Fibroblast of pulmonary artery (primary cell): Measurements from ENCODE around the gene NBEA.

Source experiments
- DNase-seq: peaks from one replicate; pipeline ENCODE4 v3.0.0-alpha.2; 2010; ENCODE audit warnings: low read depth
- H3K4me3 ChIP-seq: replicated peaks from 2 replicates; pipeline ENCODE4 v1.5.1; 2011; ENCODE audit warnings: low read depth, mild to moderate bottlenecking, control low read depth, low read length, moderate library complexity
- TF ChIP-seq, protein P1 (sequence below): IDR thresholded peaks from 2 replicates; pipeline ENCODE4 v1.5.1; 2011; ENCODE audit warnings: mild to moderate bottlenecking, control low read depth, low read length, inconsistent platforms; ENCODE audit errors: missing control alignments

NBEA gene

GRCh38 chr13:35526577-35526976 is 584.5 kb downstream of the NBEA start:
- DNase-seq = no peak
- no peak overlapping the region for H3K4me3 ChIP-seq
- TF ChIP-seq, protein P1, sequence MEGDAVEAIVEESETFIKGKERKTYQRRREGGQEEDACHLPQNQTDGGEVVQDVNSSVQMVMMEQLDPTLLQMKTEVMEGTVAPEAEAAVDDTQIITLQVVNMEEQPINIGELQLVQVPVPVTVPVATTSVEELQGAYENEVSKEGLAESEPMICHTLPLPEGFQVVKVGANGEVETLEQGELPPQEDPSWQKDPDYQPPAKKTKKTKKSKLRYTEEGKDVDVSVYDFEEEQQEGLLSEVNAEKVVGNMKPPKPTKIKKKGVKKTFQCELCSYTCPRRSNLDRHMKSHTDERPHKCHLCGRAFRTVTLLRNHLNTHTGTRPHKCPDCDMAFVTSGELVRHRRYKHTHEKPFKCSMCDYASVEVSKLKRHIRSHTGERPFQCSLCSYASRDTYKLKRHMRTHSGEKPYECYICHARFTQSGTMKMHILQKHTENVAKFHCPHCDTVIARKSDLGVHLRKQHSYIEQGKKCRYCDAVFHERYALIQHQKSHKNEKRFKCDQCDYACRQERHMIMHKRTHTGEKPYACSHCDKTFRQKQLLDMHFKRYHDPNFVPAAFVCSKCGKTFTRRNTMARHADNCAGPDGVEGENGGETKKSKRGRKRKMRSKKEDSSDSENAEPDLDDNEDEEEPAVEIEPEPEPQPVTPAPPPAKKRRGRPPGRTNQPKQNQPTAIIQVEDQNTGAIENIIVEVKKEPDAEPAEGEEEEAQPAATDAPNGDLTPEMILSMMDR = no peak

DNA sequence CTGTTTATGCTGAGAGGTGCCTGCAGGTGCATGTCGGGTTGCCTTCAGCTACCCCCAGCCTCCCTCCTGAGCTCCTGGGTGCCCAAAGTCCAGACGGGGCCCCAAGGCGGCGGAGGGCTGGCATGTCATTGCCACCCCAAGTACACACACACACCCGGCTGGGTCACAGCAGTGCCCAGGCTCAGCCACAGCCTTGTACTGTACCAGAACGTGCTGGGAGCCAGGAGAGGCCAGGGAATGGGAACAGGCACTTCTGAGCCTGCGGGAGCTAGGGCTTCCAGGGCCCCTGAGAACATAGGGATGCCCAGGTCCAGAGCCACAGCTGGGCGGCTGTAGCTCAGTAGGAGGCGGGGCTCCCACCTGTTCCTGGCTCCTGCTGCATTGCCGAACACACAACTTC is 585.4 kb downstream of the NBEA start:
- TF ChIP-seq, protein P1 = no peak
- no peak for DNase-seq
- no peak overlapping the region for H3K4me3 ChIP-seq

GRCh38 chr13:35530147-35530546 is 588.1 kb downstream of the NBEA start:
- TF ChIP-seq, protein P1 = no peak

DNA sequence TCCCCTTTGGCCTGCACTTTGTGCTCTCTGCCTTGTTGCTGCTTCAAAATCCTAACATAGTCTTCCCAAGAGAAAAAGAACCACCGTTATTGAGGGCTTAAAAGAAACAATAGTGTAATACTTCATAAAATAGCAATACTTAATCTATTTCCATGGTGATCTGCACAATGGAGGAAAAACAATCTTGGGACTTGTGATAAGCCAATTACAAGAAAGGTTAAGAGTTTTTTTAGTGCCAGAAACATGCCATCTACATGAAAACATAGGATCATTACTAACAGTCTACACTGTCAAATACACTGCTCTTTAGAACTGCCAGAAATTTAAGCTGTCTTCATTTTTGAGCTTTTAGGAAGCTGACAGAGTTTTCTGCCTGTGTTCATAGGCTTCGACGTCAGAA is 588.5 kb downstream of the NBEA start:
- TF ChIP-seq, protein P1 = no peak
- H3K4me3 ChIP-seq = no peak overlapping the region
- no peak for DNase-seq

More at GRCh38 chr13:35530147-35530546, 588.1 kb downstream of the NBEA start:
- DNase-seq = no peak
- H3K4me3 ChIP-seq = no peak overlapping the region

DNA sequence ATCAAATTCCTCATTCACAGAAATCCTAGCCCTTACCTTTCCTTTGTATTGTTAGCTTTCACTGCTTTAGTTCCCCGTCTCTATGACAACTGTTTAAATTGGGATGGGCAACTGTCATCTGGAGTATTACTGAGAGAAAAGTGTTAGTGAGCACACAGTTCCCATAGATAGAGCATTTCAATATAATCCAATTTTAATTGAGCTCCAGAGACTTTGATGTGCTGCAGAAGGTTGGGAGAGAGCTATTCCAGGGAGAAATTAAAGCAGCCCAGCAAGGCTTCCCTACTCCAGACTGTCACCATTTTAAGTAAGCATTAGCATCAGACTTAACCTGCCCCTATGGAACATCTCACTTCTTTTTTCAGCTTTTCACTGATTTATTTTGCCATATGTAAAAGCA is 589.5 kb downstream of the NBEA start:
- H3K4me3 ChIP-seq = no peak overlapping the region
- DNase-seq = no peak
- TF ChIP-seq, protein P1 = no peak

DNA sequence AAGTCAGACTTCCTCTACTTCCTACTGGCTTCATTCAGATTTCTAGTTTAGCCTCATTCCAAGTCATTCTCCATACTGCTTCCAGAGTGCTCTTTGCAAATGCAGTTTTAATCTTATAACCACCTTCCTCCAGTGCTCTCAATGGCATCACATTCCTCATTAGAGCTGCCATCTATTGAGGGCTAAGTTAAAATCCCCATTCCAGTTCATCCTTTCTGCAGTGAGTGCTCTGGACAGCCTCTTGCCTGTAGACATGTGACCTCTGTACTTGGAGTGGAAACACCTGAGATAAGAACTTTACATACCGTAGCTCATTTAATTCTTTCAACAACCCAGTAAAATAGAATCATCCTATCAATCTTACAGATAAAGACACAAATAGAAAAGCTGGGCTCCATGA is 592.3 kb downstream of the NBEA start:
- TF ChIP-seq, protein P1 = no peak
- H3K4me3 ChIP-seq = no peak overlapping the region
- DNase-seq = no peak

GRCh38 chr13:35548790-35549189 is 606.7 kb downstream of the NBEA start:
- H3K4me3 ChIP-seq = no peak overlapping the region
- no peak for DNase-seq
- TF ChIP-seq, protein P1 = no peak
